Stimulated activated CD4-positive, alpha-beta T cell treated with anti-CD3 and anti-CD28 coated beads, TNF-alpha, amount 100 ng/mL, for 24 hours (primary cell): Measurements from ENCODE around the gene TBC1D3G.
"Not testable (repeated sequence)": the region's sequence is repeated elsewhere in the genome, so short reads cannot be mapped to it uniquely, and the experiment has no call there.

Source experiments
- DNase-seq, 3 experiments: peaks; one replicate each; pipeline ENCODE4 v3.0.0-alpha.2; 2020; ENCODE audit warnings: low read depth in 3 of 3

TBC1D3G gene

DNA sequence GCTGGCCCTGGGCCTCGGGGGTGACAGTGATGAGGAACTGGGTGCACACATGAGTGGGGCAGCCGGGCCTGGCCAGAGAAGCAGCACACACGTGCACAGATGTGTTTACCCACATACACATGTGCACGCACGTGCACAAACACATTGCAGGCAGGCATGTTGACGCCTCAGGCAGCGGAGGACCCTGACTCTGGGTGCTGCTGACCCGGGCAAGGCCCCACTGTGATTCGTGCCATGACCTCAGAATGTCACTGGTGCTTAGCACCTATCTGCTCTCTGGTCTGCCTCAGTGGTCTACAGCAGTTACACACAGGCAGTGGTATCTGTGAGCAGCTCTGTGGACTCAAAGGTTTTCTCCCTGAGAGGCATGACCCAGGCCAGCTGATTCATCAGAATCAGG, at the start of gene TBC1D3G:
Gene TBC1D3G (plus strand): TSS at position 301 of the 400 bp plus-strand sequence. CDS start 1,528 bp downstream, outside the sequence.
- DNase-seq, result not testable (repeated sequence)

DNA sequence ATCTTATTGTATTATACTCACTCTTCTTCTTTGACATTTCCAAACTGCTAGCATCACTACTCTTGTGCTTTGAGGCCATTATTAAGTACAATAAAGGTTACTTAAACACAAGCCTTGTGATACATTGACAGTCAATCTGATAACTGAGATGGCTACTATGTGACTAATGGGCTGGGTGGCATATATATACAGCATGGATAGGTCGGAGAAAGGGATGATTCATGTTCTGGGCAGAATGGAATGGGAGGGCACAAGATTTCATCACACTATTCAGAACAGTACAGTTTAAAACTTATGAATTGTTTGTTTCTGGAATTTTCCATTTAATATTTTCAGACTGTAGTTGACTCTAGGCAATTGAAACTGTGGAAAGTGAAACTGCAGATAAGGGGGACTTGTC, 40.4 kb upstream of the TBC1D3G start:
- DNase-seq, result not testable (repeated sequence)

DNA sequence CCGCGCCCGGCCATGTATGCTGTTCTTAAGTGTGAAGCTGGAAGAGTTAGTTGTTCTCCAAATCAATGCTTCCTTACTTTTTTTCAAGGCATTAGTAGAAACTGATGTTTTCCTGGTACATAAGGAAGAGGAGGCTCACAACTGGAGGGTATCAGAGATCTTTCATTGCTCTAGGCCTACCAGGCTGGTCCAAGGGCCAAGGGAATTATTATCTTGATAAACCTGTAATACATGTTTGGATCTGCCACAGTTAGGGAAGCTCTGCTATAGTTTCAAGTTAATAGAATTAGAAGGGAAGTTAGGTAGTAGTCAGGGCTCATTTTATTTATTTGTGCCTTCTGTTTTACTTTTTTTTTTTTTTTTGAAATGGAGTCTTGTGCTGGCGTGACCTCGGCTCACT, 39.5 kb upstream of the TBC1D3G start:
- not testable (repeated sequence) for DNase-seq

DNA sequence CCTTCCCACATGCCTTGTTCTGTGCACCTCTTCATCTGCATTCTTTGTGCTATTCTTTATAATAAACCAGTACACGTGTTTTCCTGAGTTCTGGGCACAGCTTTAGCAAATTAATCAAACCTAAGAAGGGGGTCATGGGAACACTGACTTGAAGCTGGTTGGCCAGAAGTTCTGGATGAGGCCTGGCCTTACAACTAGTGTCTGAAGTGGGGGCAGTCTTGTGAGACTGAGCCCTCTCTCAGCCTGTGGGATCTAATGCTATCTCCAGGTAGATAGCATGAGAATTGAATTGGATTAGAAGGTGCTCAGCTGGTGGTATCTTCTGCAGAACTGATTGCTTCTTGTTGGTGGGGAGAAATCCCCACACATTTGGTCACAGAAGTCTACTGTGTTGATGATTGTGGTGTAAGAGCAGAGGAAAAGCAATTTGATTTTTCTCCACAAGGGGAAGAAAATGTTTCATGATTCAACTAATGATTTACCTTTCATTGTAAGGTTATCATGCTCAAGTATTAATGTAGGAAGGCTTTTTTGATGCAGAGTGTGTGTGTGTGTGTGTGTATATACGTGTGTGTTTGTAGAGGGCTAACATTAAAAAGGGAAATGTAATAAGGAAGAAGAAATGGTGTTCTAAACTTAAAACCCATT, 33.6 kb upstream of the TBC1D3G start:
- not testable (repeated sequence) for DNase-seq

DNA sequence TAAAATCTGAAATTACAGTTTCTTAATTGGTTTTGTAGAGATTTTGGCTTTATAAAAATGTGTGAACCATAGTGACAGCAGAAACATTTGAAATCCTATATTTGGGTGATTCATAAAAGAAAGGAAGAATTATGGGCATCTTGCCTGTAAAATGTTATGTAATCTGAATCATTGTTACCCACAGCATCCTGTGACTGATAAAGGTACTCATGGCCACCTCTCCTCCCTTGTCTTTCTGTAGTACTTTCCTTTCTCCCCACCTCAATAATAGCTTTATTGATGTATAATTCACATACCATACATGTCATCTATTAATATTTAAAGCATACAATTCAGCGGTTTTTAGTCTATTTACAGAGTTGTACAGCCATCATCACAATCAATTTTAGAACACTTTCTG, 28.5 kb upstream of the TBC1D3G start:
- DNase-seq, result not testable (repeated sequence)

DNA sequence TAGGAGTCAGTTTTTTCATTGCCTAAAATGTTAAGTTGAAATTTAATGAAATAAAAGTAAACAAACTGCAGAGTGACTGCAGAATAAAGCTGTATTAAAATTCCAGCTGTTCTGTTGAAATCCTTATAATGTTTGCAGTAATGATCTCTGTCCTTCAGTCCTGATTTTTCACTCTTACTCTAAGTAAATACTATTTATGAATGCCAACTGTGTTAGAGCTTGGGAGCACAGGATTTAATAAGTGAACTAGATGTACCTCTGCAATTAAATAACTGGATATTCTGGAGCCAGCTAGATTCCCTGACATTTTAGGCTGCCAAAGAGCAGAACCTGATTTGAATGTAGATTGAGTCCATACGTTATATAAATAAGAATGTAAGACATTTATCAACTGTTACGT, 7.9 kb upstream of the TBC1D3G start:
- DNase-seq, result not testable (repeated sequence)

DNA sequence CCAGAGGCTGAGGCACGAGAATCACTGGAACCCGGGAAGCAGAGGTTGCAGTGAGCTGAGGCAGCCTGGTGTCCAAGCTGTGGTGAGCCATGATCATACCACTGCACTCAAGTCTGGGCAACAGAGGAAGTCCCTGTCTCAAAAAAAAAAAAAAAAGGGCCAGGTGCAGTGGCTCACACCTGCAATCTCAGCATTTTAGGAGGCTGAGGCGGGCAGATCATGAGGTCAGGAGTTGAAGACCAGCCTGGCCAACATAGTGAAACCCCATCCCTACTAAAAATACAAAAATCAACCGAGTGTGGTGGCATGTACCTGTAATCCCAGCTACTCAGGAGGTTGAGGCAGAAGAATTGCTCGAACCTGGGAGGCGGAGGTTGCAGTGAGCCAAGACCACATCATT, 38.8 kb downstream of the TBC1D3G start:
- DNase-seq, result not testable (repeated sequence)

DNA sequence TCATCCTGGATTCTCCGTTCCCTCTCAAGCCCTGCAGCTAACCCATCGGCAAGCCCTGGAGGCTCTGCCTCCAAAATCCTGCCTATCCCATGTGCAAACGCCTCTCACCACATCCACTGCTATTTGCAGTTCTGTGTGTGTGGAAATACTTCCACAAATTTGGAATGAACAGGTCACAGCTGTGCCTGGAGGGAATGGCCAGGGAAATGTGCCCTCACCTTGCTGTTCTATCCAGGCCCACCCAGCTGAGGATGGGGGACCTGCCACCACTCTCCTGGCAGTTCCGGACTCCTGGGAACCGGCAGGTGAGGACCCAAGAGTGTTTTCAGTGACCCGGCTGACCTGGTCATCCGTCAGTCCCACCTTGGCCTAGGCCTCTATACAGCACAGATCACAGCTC, 52.3 kb downstream of the TBC1D3G start:
- not testable (repeated sequence) for DNase-seq
